ENCODE results near the gene NTM. TPM values are rescaled to one million over a fixed set of nuclear protein-coding genes. Genes with fewer than 3 reads are reported as not detected.

The NTM gene
- total RNA-seq, 1 donor from 2014 or later = 82.7 TPM

DNA sequence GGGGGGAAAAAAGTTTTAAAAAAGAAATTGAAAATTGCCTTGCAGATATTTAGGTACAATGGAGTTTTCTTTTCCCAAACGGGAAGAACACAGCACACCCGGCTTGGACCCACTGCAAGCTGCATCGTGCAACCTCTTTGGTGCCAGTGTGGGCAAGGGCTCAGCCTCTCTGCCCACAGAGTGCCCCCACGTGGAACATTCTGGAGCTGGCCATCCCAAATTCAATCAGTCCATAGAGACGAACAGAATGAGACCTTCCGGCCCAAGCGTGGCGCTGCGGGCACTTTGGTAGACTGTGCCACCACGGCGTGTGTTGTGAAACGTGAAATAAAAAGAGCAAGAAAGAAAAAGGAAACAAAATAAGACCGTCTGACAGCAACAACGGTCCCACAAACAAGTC lies 964.9 kb downstream of the NTM start:
- TF ChIP-seq CTCF (IDR thresholded peaks at IDR 0.05) = no peak
- DNase-seq (ENCODE audit: extremely low spot score, unreplicated experiment) = no peak
- no peaks in the 10 kb centered on the region for H3K4me1 Mint-ChIP-seq (ENCODE audit: unreplicated experiment)
- peaks cover 12% of the 10 kb centered on the region for H3K36me3 Mint-ChIP-seq (ENCODE audit: unreplicated experiment)
- H3K27ac Mint-ChIP-seq (ENCODE audit: unreplicated experiment) = no peak overlapping the region
- H3K27me3 Mint-ChIP-seq (ENCODE audit: unreplicated experiment) = no peaks in the 10 kb centered on the region
- no peaks in the 10 kb centered on the region for H3K9me3 Mint-ChIP-seq (ENCODE audit: unreplicated experiment)
- no peak overlapping the region for H3K4me3 Mint-ChIP-seq (ENCODE audit: unreplicated experiment)

- peaks cover 7% of the 10 kb centered on the region for H3K36me3 Mint-ChIP-seq (ENCODE audit: unreplicated experiment)
- H3K4me1 Mint-ChIP-seq (ENCODE audit: unreplicated experiment) = no peaks in the 10 kb centered on the region
- H3K27me3 Mint-ChIP-seq (ENCODE audit: unreplicated experiment) = peaks cover 6% of the 10 kb centered on the region
- DNase-seq (ENCODE audit: extremely low spot score, unreplicated experiment) = no peak
- H3K9me3 Mint-ChIP-seq (ENCODE audit: unreplicated experiment) = no peaks in the 10 kb centered on the region
- H3K27ac Mint-ChIP-seq (ENCODE audit: unreplicated experiment) = no peak overlapping the region
- TF ChIP-seq CTCF (IDR thresholded peaks at IDR 0.05) = no peak
- no peak overlapping the region for H3K4me3 Mint-ChIP-seq (ENCODE audit: unreplicated experiment)
Observed at GRCh38 chr11:132336781-132337535, 966.5 kb downstream of the NTM start.

GRCh38 chr11:132337819-132338416 lies 967.5 kb downstream of the NTM start:
- DNase-seq (ENCODE audit: extremely low spot score, unreplicated experiment) = no peak
- H3K4me1 Mint-ChIP-seq (ENCODE audit: unreplicated experiment) = no peaks in the 10 kb centered on the region
- H3K9me3 Mint-ChIP-seq (ENCODE audit: unreplicated experiment) = no peaks in the 10 kb centered on the region
- no peak overlapping the region for H3K27ac Mint-ChIP-seq (ENCODE audit: unreplicated experiment)
- no peak overlapping the region for H3K4me3 Mint-ChIP-seq (ENCODE audit: unreplicated experiment)
- peaks cover 7% of the 10 kb centered on the region for H3K36me3 Mint-ChIP-seq (ENCODE audit: unreplicated experiment)
- TF ChIP-seq CTCF (IDR thresholded peaks at IDR 0.05) = no peak
- peaks cover 12% of the 10 kb centered on the region for H3K27me3 Mint-ChIP-seq (ENCODE audit: unreplicated experiment)

- no peak for TF ChIP-seq CTCF (IDR thresholded peaks at IDR 0.05)
- no peaks in the 10 kb centered on the region for H3K9me3 Mint-ChIP-seq (ENCODE audit: unreplicated experiment)
- no peaks in the 10 kb centered on the region for H3K4me1 Mint-ChIP-seq (ENCODE audit: unreplicated experiment)
- H3K36me3 Mint-ChIP-seq (ENCODE audit: unreplicated experiment) = no peaks in the 10 kb centered on the region
- peaks cover 12% of the 10 kb centered on the region for H3K27me3 Mint-ChIP-seq (ENCODE audit: unreplicated experiment)
- no peak overlapping the region for H3K4me3 Mint-ChIP-seq (ENCODE audit: unreplicated experiment)
- H3K27ac Mint-ChIP-seq (ENCODE audit: unreplicated experiment) = no peak overlapping the region
- no peak for DNase-seq (ENCODE audit: extremely low spot score, unreplicated experiment)
Observed at GRCh38 chr11:132342408-132342807, 972.0 kb downstream of the NTM start.

DNA sequence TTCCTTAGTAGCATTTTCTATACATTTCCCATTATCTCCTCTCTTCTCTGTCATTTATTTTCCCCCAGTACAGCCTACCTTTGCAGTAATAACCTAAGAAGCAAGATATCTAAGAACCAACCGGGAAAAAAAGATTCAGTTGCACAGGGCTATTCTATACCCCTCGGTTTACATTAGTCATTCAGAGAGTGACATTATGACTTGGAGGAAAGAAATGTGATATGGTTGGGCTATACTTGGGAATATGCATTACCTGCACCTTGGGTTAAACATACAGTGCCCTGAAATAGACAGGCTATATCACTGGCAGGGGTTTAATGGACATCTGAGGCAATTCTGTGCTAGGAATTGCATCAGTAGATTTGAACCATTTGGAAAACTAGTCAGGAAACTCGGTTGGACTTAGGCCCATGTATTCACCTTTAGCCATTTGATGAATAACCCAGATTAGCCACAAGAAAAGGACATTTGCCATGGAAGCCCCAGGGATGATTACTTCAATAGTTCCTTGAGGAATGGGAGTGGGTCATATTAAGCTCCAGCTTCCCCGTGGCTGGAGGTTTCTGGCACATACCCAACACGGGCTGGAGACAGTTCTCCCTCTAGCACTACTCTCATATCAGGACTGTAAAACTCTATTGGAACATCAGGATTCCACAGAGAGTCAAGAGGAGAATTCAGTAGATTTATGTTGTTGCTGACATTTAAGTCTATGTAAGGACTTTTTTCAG lies 973.2 kb downstream of the NTM start:
- Mint-ChIP-seq H3K9me3 (ENCODE audit: unreplicated experiment) (no peaks in the 10 kb centered on the region), H3K4me3 (ENCODE audit: unreplicated experiment) (no peak overlapping the region), H3K4me1 (ENCODE audit: unreplicated experiment) (no peaks in the 10 kb centered on the region), H3K27me3 (ENCODE audit: unreplicated experiment) (peaks cover 17% of the 10 kb centered on the region), H3K27ac (ENCODE audit: unreplicated experiment) (no peak overlapping the region), H3K36me3 (ENCODE audit: unreplicated experiment) (no peaks in the 10 kb centered on the region)
- TF ChIP-seq CTCF (IDR thresholded peaks at IDR 0.05) = no peak
- no peak for DNase-seq (ENCODE audit: extremely low spot score, unreplicated experiment)

All from osteocyte (in vitro differentiated cells).